Right lobe of liver (tissue), 4 donors: Measurements from ENCODE around the gene ZNF341.

Source experiments
- POLR2A ChIP-seq: fragments of 450-650 bp; IDR thresholded peaks from one replicate; pipeline ENCODE4 v1.6.1; 2017; ENCODE audit warnings: antibody characterized with exemption, mild to moderate bottlenecking
- TF ChIP-seq, protein P1 (sequence below), 4 donors: fragments of 200-600 bp in 3 of 4; fragments of 450-650 bp in 1 of 4; IDR thresholded peaks; one replicate each; pipeline versions ENCODE4 v1.5.1 to v1.8.0; 2016 to 2022; ENCODE audit warnings: antibody characterized with exemption in 4 of 4, mild to moderate bottlenecking in 2 of 4
- donor health status: DM: no; HTN: no; CAD: no.
- donor health status: DM: no; HTN: no; CAD: no.
- donor health status: DM: no; HTN: yes; CAD: no.

DNA sequence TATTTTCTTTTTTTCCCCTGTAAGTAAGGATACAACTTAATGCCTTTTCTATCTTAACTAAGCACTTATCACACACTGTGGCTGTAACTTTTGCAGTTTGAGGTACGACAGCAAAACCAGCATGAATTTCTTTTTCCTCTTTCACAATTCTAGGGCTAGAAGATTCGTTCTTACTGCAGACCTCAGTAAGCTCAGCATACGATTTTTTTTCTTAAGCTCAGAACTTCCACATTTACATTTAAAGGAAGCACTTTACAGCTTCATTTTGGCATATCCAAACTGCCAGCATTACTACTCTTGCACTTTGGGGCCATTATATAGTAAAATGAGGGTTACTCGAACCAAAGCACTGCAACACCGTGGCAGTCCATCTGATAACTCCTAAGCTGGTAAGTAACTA is 78.5 kb downstream of the ZNF341 start:
- TF ChIP-seq, protein P1, sequence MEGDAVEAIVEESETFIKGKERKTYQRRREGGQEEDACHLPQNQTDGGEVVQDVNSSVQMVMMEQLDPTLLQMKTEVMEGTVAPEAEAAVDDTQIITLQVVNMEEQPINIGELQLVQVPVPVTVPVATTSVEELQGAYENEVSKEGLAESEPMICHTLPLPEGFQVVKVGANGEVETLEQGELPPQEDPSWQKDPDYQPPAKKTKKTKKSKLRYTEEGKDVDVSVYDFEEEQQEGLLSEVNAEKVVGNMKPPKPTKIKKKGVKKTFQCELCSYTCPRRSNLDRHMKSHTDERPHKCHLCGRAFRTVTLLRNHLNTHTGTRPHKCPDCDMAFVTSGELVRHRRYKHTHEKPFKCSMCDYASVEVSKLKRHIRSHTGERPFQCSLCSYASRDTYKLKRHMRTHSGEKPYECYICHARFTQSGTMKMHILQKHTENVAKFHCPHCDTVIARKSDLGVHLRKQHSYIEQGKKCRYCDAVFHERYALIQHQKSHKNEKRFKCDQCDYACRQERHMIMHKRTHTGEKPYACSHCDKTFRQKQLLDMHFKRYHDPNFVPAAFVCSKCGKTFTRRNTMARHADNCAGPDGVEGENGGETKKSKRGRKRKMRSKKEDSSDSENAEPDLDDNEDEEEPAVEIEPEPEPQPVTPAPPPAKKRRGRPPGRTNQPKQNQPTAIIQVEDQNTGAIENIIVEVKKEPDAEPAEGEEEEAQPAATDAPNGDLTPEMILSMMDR (IDR thresholded peaks at IDR 0.05) = no peak
- TF ChIP-seq POLR2A = no peak
